Muscle of back (tissue), 13 donors: ENCODE data around the gene SYCP2L. TPM values are rescaled to one million over a fixed set of nuclear protein-coding genes. Genes with fewer than 3 reads are reported as not detected.
A peak's percentile ranks its signal among the peaks of the same experiment; 100 is the strongest.
"Not testable (repeated sequence)": the region's sequence is repeated elsewhere in the genome, so short reads cannot be mapped to it uniquely, and the experiment has no call there.

ENCODE experiments used
- DNase-seq, 3 donors: peaks; one replicate each; pipeline versions ENCODE4 v3.0.0 to v3.0.0-alpha.2; 2013
- long read RNA-seq, 9 donors: transcript quantifications; one replicate each; lab custom pipeline, GENCODE V29; 2026
- polyA plus RNA-seq, 10 donors: library from polyadenylated mRNA; unstranded; fragments of 120-200 nt; gene quantifications; one replicate each; pipeline ENCODE4 v1.2.1, GENCODE V29; 2013; ENCODE audit not compliant: insufficient read length in 10 of 10

Gene SYCP2L
- polyA plus RNA-seq = 1 to 10 TPM in 9 of 10 donors, under 1 TPM in 1; 0.37 to 5.4 (median 2.1) TPM
- long read RNA-seq, donor 1 = 0 reads
- long read RNA-seq, donor 2 = 0 reads
- long read RNA-seq, donor 3 = 0 reads
- long read RNA-seq, donor 4 = 0 reads
- long read RNA-seq, donor 5 = 0 reads
- long read RNA-seq, donor 6 = 0 reads
- long read RNA-seq, donor 7 = 0 reads
- long read RNA-seq, donor 8 = 0 reads
- long read RNA-seq, donor 9 = 0 reads

- DNase-seq = peak; percentile 34 to 78 (median 42)
These were observed at the start of gene SYCP2L for GRCh38 chr6:10886691-10887502. Gene SYCP2L, plus strand, starts transcription at chr6:10887052. Its CDS starts 75 bp downstream, at chr6:10887127.

- DNase-seq = peak; percentile 6 to 60 (median 18)
These were observed 49.2 kb upstream of the SYCP2L start for GRCh38 chr6:10837622-10837994.

- peak; percentile 67 to 93 (median 84) for DNase-seq
These were observed 48.7 kb upstream of the SYCP2L start, which contains the start of gene MAK for GRCh38 chr6:10837995-10838793. Gene MAK, minus strand, starts transcription at chr6:10838539. Its CDS starts 7,891 bp downstream, at chr6:10830648.

GRCh38 chr6:10838794-10839333 is 48.0 kb upstream of the SYCP2L start:
- no peak for DNase-seq

GRCh38 chr6:10843554-10843953 is 43.3 kb upstream of the SYCP2L start:
- DNase-seq = no peak

GRCh38 chr6:10847684-10848083 is 39.2 kb upstream of the SYCP2L start:
- DNase-seq = no peak

- DNase-seq = no peak
These were observed 37.0 kb upstream of the SYCP2L start for GRCh38 chr6:10849901-10850300.

- no peak for DNase-seq
These were observed 36.1 kb upstream of the SYCP2L start for GRCh38 chr6:10850728-10851127.

GRCh38 chr6:10852361-10852960 is 34.4 kb upstream of the SYCP2L start:
- DNase-seq = no peak

GRCh38 chr6:10853849-10854300 is 33.0 kb upstream of the SYCP2L start:
- DNase-seq = not testable (repeated sequence)

- no peak for DNase-seq
These were observed 31.8 kb upstream of the SYCP2L start for GRCh38 chr6:10854922-10855632.

GRCh38 chr6:10857259-10857658 is 29.6 kb upstream of the SYCP2L start:
- DNase-seq = no peak

- no peak for DNase-seq
These were observed 25.8 kb upstream of the SYCP2L start for GRCh38 chr6:10861086-10861485.

- no peak for DNase-seq
These were observed 24.5 kb upstream of the SYCP2L start for GRCh38 chr6:10862361-10862760.

- not testable (repeated sequence) for DNase-seq
These were observed 23.8 kb upstream of the SYCP2L start for GRCh38 chr6:10863031-10863430.

- DNase-seq = not testable (repeated sequence)
These were observed 20.1 kb upstream of the SYCP2L start for GRCh38 chr6:10866709-10867108.

GRCh38 chr6:10867952-10868351 is 18.9 kb upstream of the SYCP2L start:
- DNase-seq = no peak

GRCh38 chr6:10873374-10873773 is 13.5 kb upstream of the SYCP2L start:
- no peak for DNase-seq

- DNase-seq = no peak
These were observed 12.6 kb upstream of the SYCP2L start for GRCh38 chr6:10874207-10874606.

- DNase-seq = no peak
These were observed 11.8 kb upstream of the SYCP2L start for GRCh38 chr6:10875026-10875425.

- no peak for DNase-seq
These were observed 9.8 kb upstream of the SYCP2L start for GRCh38 chr6:10877012-10877411.
